Activated CD8-positive, alpha-beta memory T cell treated with anti-CD3 and anti-CD28 coated beads, Interleukin-2, amount 10 ng/mL, durations not matched to agents 7 days and 5 days (primary cell): ENCODE measurements around the gene PKP4. TPM values are rescaled to one million over a fixed set of nuclear protein-coding genes. Genes with fewer than 3 reads are reported as not detected.

Experiments used
- ATAC-seq: fragments of 150-1000 bp; cut with Tn5 transposase; one replicate; pipeline ENCODE4 v1.10.0; 2021; ENCODE audit warnings: moderate library complexity
- CTCF ChIA-PET: fragments of 350-600 bp; sonication (Branson Sonifier 250); formaldehyde crosslinking; loops from one replicate; lab custom pipeline; 2021; ENCODE audit warnings: antibody characterized with exemption; lab: Charles Lee
- DNase-seq: peaks from one replicate; pipeline ENCODE4 v3.0.0-alpha.2; 2020
- H3K27ac Mint-ChIP-seq: one replicate; pipeline ENCODE4 v1.8.0; 2021; ENCODE audit warnings: mild to moderate bottlenecking, mixed read lengths
- H3K27me3 Mint-ChIP-seq: one replicate; pipeline ENCODE4 v1.8.0; 2021; ENCODE audit warnings: mixed read lengths
- H3K36me3 Mint-ChIP-seq: one replicate; pipeline ENCODE4 v1.8.0; 2021; ENCODE audit warnings: mild to moderate bottlenecking, mixed read lengths
- H3K4me1 Mint-ChIP-seq: one replicate; pipeline ENCODE4 v1.8.0; 2021; ENCODE audit warnings: mixed read lengths
- H3K4me3 Mint-ChIP-seq: one replicate; pipeline ENCODE4 v1.8.0; 2021; ENCODE audit warnings: mild to moderate bottlenecking, moderate library complexity, mixed read lengths
- H3K9me3 Mint-ChIP-seq: one replicate; pipeline ENCODE4 v1.8.0; 2022; ENCODE audit warnings: low read depth, mixed read lengths
- total RNA-seq, 2 experiments: library from RNA; stranded (reverse); gene quantifications; one replicate each; pipeline ENCODE4 v1.2.3, GENCODE V29; 2021

The PKP4 gene
- total RNA-seq, 2 experiments from 2014 or later = 32.0 to 40.6 TPM

DNA sequence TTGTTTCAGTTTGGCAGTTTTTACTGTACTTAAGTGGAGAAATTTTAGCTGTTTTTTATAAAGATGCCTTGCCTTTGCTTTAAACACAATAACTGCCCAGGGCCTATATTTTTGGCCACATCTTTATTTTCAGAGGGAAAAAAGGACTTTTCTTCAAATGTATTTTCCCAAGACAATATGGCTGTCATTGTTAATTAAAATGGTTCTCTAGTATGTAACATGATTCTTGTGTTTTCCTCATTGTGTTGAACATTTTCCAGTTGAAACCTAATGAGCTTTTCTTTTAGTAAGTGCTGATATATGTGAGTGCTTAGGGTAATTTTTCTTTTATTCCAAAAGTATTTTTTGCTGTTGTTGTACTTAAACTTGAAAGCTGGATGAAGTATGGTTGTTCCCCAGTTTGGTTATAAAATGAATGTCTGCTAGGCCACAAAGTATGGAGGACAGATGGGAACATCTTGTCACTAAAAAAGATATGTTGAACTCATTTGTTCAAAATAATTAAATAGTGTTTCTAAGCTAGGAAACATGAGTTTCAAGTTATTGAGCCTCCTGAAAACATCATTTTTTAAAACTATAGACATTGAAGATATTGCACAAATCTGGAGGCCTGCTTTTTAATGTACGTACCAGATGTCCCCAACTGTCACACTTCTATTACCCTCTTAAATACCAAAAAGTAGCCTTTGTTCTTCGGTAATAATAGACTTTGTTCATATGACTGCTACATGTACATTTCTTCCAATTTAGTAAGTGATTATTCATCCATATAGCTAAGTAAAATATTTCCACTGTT, 190.9 kb downstream of the PKP4 start:
- Mint-ChIP-seq H3K9me3 (no peaks in the 10 kb centered on the region), H3K27me3 (no peaks in the 10 kb centered on the region), H3K36me3 (peaks cover 3% of the 10 kb centered on the region), H3K4me1 (no peaks in the 10 kb centered on the region), H3K4me3 (no peak overlapping the region), H3K27ac (no peak overlapping the region)
- DNase-seq (no peak), ATAC-seq (no peak)
- CTCF ChIA-PET = interaction anchor here (1.2 kb wide), 1 partner anchor 25 kb away, joined by 3 read pairs; no protein-coding TSS in a partner anchor

DNA sequence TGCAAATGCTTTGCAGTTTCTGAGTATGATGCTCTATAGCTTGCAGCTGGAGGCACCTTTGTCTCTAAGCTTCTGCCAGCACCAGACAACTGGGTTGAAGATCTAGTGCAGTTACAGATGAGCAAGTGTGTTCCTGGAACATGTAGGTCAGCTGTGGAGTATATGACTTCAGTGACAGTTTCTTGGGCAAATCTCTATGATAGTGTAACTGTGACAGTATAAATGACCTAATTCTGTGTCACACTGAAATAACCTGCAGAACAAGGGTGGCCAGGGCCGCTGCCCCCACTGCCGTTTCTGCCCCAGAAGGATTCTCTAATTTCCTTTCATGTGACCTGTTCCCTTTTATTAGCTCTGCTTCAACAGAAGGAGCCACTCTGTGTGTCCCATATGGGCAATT, 193.1 kb downstream of the PKP4 start:
- Mint-ChIP-seq H3K27me3 (no peaks in the 10 kb centered on the region), H3K4me1 (no peaks in the 10 kb centered on the region), H3K36me3 (no peaks in the 10 kb centered on the region), H3K4me3 (no peak overlapping the region), H3K9me3 (no peaks in the 10 kb centered on the region), H3K27ac (no peak overlapping the region)
- CTCF ChIA-PET = interaction anchor here (1.0 kb wide), 1 partner anchor 104 kb away, joined by 3 read pairs; no protein-coding TSS in a partner anchor
- DNase-seq (no peak), ATAC-seq (no peak)

DNA sequence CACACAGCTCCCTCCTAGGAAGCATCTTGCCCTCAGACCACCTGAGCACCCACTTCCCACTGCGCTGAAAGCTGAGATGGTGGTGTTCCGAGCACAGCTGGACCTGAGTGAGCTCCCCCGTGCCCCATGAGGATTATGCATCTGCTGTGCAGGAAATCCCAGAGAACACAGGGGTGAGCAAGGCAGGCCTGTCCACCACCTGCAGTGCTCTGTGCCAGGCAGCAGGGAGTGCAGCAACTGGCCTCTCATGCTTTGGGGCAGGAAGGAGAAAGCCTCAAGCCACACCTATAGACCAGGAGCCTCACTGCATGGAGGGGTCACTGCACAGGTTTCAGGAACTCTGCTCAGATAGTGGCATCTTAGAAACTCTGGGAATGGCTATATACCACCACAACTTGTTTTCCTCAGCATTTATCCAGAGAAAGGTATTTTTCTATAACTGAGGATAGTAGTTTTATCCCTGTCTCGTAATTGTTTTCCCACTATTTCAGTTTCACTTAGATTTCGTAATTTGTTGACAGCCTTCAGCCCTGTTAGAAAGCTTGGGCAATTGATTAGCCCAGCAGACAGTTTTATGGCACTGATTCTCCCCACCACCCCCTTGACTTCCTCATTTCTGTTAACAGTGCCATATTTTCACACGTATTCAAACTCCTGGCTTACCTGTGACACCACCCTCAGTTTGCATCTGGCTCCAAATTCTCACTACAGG, 194.1 kb downstream of the PKP4 start:
- H3K4me1 Mint-ChIP-seq = no peaks in the 10 kb centered on the region
- DNase-seq (no peak), ATAC-seq (no peak)
- CTCF ChIA-PET = interaction anchor here (0.6 to 1.0 kb wide), 2 partner anchors 103 to 256 kb away, joined by 3 read pairs; no protein-coding TSS in a partner anchor
- H3K9me3 Mint-ChIP-seq = no peaks in the 10 kb centered on the region
- H3K36me3 Mint-ChIP-seq = no peaks in the 10 kb centered on the region
- no peaks in the 10 kb centered on the region for H3K27me3 Mint-ChIP-seq
- no peak overlapping the region for H3K4me3 Mint-ChIP-seq
- no peak overlapping the region for H3K27ac Mint-ChIP-seq

GRCh38 chr2:158651358-158652057, 194.8 kb downstream of the PKP4 start:
- Mint-ChIP-seq H3K36me3 (no peaks in the 10 kb centered on the region), H3K27me3 (no peaks in the 10 kb centered on the region), H3K4me3 (no peak overlapping the region), H3K4me1 (no peaks in the 10 kb centered on the region), H3K9me3 (no peaks in the 10 kb centered on the region), H3K27ac (no peak overlapping the region)
- ATAC-seq (no peak), DNase-seq (no peak)
- CTCF ChIA-PET = interaction anchor here (0.6 kb wide), 1 partner anchor 256 kb away, joined by 3 read pairs; no protein-coding TSS in a partner anchor

- Mint-ChIP-seq H3K36me3 (no peaks in the 10 kb centered on the region), H3K4me3 (no peak overlapping the region), H3K9me3 (no peaks in the 10 kb centered on the region), H3K27me3 (no peaks in the 10 kb centered on the region), H3K27ac (no peak overlapping the region), H3K4me1 (peaks cover 3% of the 10 kb centered on the region)
- ATAC-seq (no peak), DNase-seq (no peak)
- CTCF ChIA-PET = no interaction called here
These were observed 198.9 kb downstream of the PKP4 start for GRCh38 chr2:158655628-158656027.

GRCh38 chr2:158656492-158657229, 199.9 kb downstream of the PKP4 start:
- Mint-ChIP-seq H3K27ac (no peak overlapping the region), H3K4me1 (peaks cover 3% of the 10 kb centered on the region), H3K4me3 (no peak overlapping the region), H3K36me3 (no peaks in the 10 kb centered on the region), H3K9me3 (no peaks in the 10 kb centered on the region), H3K27me3 (no peaks in the 10 kb centered on the region)
- DNase-seq (no peak), ATAC-seq (no peak)
- CTCF ChIA-PET = no interaction called here

GRCh38 chr2:158658396-158658795, 201.6 kb downstream of the PKP4 start:
- Mint-ChIP-seq H3K27me3 (no peaks in the 10 kb centered on the region), H3K9me3 (no peaks in the 10 kb centered on the region), H3K27ac (no peak overlapping the region), H3K4me1 (peaks cover 3% of the 10 kb centered on the region), H3K4me3 (no peak overlapping the region), H3K36me3 (no peaks in the 10 kb centered on the region)
- ATAC-seq (no peak), DNase-seq (no peak)
- CTCF ChIA-PET = no interaction called here

- CTCF ChIA-PET = no interaction called here
- no peak overlapping the region for H3K27ac Mint-ChIP-seq
- no peak overlapping the region for H3K4me3 Mint-ChIP-seq
- DNase-seq = no peak
- no peaks in the 10 kb centered on the region for H3K36me3 Mint-ChIP-seq
- no peaks in the 10 kb centered on the region for H3K9me3 Mint-ChIP-seq
- no peak for ATAC-seq
- peaks cover 3% of the 10 kb centered on the region for H3K4me1 Mint-ChIP-seq
- no peaks in the 10 kb centered on the region for H3K27me3 Mint-ChIP-seq
These were observed 202.7 kb downstream of the PKP4 start for GRCh38 chr2:158659483-158659882.

DNA sequence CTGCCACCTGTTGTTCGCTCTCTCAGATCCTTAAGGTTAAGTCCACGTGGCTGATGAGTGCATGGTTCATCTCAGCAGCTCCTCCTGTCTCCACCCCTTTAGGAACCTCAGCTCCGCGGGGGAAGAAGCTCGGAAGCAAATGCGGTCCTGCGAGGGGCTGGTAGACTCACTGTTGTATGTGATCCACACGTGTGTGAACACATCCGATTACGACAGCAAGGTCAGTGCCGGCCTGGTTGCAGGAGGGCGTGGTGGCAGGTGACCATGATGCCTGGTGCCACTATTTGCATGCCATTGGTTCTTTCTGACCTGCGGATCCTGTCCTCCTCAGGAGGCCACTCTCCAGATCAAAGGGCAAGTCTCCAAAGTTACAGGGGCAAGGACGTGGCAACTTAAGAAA, 204.5 kb downstream of the PKP4 start:
- H3K4me3 Mint-ChIP-seq = no peak overlapping the region
- ATAC-seq = no peak
- no peaks in the 10 kb centered on the region for H3K9me3 Mint-ChIP-seq
- no peak overlapping the region for H3K27ac Mint-ChIP-seq
- no peaks in the 10 kb centered on the region for H3K36me3 Mint-ChIP-seq
- H3K27me3 Mint-ChIP-seq = no peaks in the 10 kb centered on the region
- H3K4me1 Mint-ChIP-seq = peaks cover 3% of the 10 kb centered on the region
- no peak for DNase-seq
- CTCF ChIA-PET = no interaction called here

DNA sequence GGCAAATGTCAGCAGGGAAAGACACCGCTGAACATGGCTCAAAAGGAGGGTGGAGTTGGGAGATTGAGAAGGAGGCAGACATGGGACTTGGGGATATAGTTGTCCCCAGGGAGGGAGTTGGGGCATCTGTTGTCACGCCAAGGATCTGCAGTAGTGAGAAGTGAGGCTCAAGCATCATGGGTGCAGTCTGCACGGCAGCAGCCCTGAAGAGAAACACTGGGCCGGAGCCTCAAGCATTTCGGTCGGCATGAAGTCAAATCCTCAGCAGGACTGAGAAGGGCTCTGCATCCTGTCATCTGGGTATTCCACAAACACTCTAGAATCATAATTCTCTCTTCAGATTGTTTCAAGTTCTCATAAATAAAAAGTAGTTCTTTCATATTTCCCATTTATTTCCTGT, 205.7 kb downstream of the PKP4 start:
- no peak overlapping the region for H3K27ac Mint-ChIP-seq
- ATAC-seq (no peak), DNase-seq (no peak)
- CTCF ChIA-PET = no interaction called here
- no peaks in the 10 kb centered on the region for H3K27me3 Mint-ChIP-seq
- no peak overlapping the region for H3K4me3 Mint-ChIP-seq
- no peaks in the 10 kb centered on the region for H3K9me3 Mint-ChIP-seq
- H3K4me1 Mint-ChIP-seq = peaks cover 3% of the 10 kb centered on the region
- peaks cover 1% of the 10 kb centered on the region for H3K36me3 Mint-ChIP-seq

- CTCF ChIA-PET = no interaction called here
- Mint-ChIP-seq H3K4me3 (no peak overlapping the region), H3K27me3 (no peaks in the 10 kb centered on the region), H3K9me3 (no peaks in the 10 kb centered on the region), H3K4me1 (peaks cover 3% of the 10 kb centered on the region), H3K27ac (no peak overlapping the region), H3K36me3 (peaks cover 3% of the 10 kb centered on the region)
- no peak for DNase-seq
- no peak for ATAC-seq
These were observed 207.0 kb downstream of the PKP4 start for GRCh38 chr2:158663796-158664195.

GRCh38 chr2:158664987-158665386, 208.2 kb downstream of the PKP4 start:
- no peak overlapping the region for H3K27ac Mint-ChIP-seq
- H3K4me3 Mint-ChIP-seq = no peak overlapping the region
- no peaks in the 10 kb centered on the region for H3K27me3 Mint-ChIP-seq
- DNase-seq (no peak), ATAC-seq (no peak)
- H3K4me1 Mint-ChIP-seq = no peaks in the 10 kb centered on the region
- H3K9me3 Mint-ChIP-seq = no peaks in the 10 kb centered on the region
- peaks cover 5% of the 10 kb centered on the region for H3K36me3 Mint-ChIP-seq
- CTCF ChIA-PET = no interaction called here
